ENCODE results near the gene PKNOX2. TPM values are rescaled to one million over a fixed set of nuclear protein-coding genes. Genes with fewer than 3 reads are reported as not detected.

PKNOX2 gene
- total RNA-seq, 1 donor from 2014 or later: not detected

- intact Hi-C loops (cut with micrococcal nuclease): no loop called here
These were observed 237.2 kb downstream of the PKNOX2 start for GRCh38 chr11:125401746-125402145.

GRCh38 chr11:125402435-125402834 is 237.9 kb downstream of the PKNOX2 start:
- intact Hi-C loops (cut with micrococcal nuclease): no loop called here

- intact Hi-C loops (cut with micrococcal nuclease): no loop called here
These were observed 239.7 kb downstream of the PKNOX2 start for GRCh38 chr11:125404157-125404810.

GRCh38 chr11:125404811-125405790 is 240.6 kb downstream of the PKNOX2 start:
- intact Hi-C loops (cut with micrococcal nuclease): loop anchor here (1.0 kb wide), 1 partner anchor 443 kb away; no protein-coding TSS in a partner anchor

- intact Hi-C loops (cut with micrococcal nuclease): no loop called here
These were observed 242.5 kb downstream of the PKNOX2 start for GRCh38 chr11:125407046-125407445.

GRCh38 chr11:125408311-125408711 is 243.8 kb downstream of the PKNOX2 start:
- intact Hi-C loops (cut with micrococcal nuclease): no loop called here

- intact Hi-C loops (cut with micrococcal nuclease): no loop called here
These were observed 245.5 kb downstream of the PKNOX2 start for GRCh38 chr11:125410091-125410490.

GRCh38 chr11:125412177-125412496 is 247.6 kb downstream of the PKNOX2 start:
- intact Hi-C loops (cut with micrococcal nuclease): no loop called here

GRCh38 chr11:125412509-125412908 is 248.0 kb downstream of the PKNOX2 start:
- intact Hi-C loops (cut with micrococcal nuclease): no loop called here

- intact Hi-C loops (cut with micrococcal nuclease): no loop called here
These were observed 248.7 kb downstream of the PKNOX2 start for GRCh38 chr11:125413226-125413625.

- intact Hi-C loops (cut with micrococcal nuclease): no loop called here
These were observed 249.6 kb downstream of the PKNOX2 start for GRCh38 chr11:125414121-125414520.

GRCh38 chr11:125416981-125417935 is 252.7 kb downstream of the PKNOX2 start:
- intact Hi-C loops (cut with micrococcal nuclease): no loop called here

- intact Hi-C loops (cut with micrococcal nuclease): no loop called here
These were observed 253.8 kb downstream of the PKNOX2 start for GRCh38 chr11:125418396-125418795.

GRCh38 chr11:125422681-125423080 is 258.1 kb downstream of the PKNOX2 start:
- intact Hi-C loops (cut with micrococcal nuclease): loop anchor here (1.0 kb wide), 1 partner anchor 452 kb away; no protein-coding TSS in a partner anchor

- intact Hi-C loops (cut with micrococcal nuclease): loop anchor here (1.0 kb wide), 1 partner anchor 451 kb away; no protein-coding TSS in a partner anchor
These were observed 258.8 kb downstream of the PKNOX2 start for GRCh38 chr11:125423247-125423849.

- intact Hi-C loops (cut with micrococcal nuclease): no loop called here
These were observed 261.1 kb downstream of the PKNOX2 start for GRCh38 chr11:125425601-125426000.

GRCh38 chr11:125426818-125427528 is 262.4 kb downstream of the PKNOX2 start:
- intact Hi-C loops (cut with micrococcal nuclease): no loop called here

GRCh38 chr11:125428486-125429173 is 264.1 kb downstream of the PKNOX2 start:
- intact Hi-C loops (cut with micrococcal nuclease): loop anchor here (1.0 to 2.0 kb wide), 2 partner anchors 446 to 466 kb away; no protein-coding TSS in a partner anchor

GRCh38 chr11:125429174-125429707 is 264.7 kb downstream of the PKNOX2 start:
- intact Hi-C loops (cut with micrococcal nuclease): loop anchor here (1.0 to 2.0 kb wide), 2 partner anchors 446 to 467 kb away; no protein-coding TSS in a partner anchor

Data from T-helper 1 cell treated with Interleukin-12 subunit alpha and Interleukin-12 subunit beta and Interleukin-4 antibody, amounts not matched to agents 30 ng/mL and 1 ng/mL, for 36 hours (primary cell).